GM04503 (cell line): Measurements from ENCODE around the gene CDH13.

Experiments
- DNase-seq: peaks from one replicate; pipeline ENCODE4 v3.0.0-alpha.2; 2012; ENCODE audit warnings: low read depth

Gene CDH13

GRCh38 chr16:82954224-82954929 lies 327.6 kb downstream of the CDH13 start:
- peak; percentile 31 for DNase-seq

DNA sequence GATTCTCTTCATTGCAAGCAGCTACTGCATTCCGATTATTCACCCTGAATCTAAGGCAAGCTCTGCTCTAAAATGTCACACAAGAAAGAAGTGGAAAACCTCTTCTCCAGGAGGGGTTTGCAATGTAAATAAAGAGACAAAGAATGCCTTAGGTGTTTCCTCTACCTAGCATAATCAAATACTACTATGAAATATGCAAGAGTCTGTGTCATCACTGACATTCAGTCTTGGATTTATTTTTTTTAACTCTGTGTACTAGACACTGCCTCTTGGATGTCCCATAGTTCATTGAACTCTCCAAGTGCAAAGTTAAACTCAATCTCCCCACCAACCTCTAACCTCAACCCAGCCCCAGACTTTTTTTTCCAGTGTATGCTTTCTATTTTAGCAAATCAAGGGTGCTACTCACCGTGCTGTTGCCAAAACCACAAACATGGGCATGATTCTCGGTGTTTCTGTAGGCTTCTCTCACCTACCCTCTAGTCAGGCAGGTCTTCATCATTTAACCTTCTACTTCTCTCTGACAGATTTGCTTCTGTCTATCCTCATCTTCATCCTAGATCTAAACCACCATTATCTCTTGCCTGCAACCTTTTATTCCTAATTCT lies 329.1 kb downstream of the CDH13 start:
- no peak for DNase-seq

DNA sequence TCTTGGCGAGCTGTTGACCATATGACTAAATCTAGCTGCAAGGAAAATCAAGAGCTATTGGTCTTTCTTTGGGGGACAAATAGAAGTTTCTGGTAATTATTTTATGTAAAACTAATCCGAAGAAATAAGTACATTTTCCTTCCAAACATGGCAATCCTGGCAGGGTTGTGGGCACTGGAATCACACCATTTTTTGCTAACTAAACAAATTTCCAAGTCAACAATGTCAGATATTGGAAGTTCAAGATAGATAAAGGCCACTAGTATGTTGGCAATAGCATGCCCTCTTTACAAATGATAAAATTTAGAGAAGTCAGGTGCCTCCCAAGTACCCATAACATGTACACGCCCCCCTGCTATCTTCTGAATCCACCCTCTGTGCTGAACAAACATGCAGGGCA lies 330.4 kb downstream of the CDH13 start:
- no peak for DNase-seq

GRCh38 chr16:82960918-82961317 lies 334.1 kb downstream of the CDH13 start:
- no peak for DNase-seq

GRCh38 chr16:82963653-82964052 lies 336.9 kb downstream of the CDH13 start:
- DNase-seq = no peak

DNA sequence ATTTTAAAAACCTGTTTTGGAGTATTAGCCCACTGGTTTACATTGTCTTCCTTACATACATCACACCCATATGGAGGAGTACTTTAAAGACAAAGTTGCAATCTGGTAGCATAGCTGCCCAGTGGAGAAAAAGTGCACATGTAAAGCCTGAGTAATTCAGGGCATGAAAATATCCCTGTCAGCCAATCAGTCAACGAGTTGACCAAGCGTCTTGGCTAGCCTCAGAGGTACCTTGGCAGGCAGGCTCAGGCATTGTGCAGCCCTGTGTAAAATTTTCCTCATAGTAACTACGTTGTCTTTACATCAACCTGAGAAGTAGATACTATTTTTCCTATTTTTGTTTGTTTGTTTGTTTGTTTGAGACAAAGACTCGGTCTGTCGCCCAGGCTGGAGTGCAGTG lies 339.0 kb downstream of the CDH13 start:
- DNase-seq = no peak

DNA sequence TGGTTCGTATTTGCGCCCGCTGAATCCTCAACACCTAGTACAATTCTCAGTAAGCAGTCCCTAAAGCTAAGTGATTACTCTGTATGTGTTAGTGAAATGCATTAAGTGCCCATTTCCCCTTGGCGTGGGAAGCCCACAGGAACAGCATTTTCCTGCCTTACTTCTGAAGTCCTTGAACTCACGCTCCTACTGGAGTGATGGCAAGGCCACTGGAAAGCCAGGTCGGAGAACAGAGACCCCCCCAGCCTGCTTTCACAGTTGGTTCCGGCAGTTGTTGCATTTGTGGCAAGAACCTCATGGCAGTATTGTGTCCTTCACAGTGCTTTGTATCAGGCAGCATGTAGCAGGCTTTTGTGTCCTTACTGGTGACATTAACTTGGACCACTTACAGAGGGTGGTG lies 340.7 kb downstream of the CDH13 start:
- no peak for DNase-seq

GRCh38 chr16:82971126-82971525 lies 344.4 kb downstream of the CDH13 start:
- DNase-seq = no peak

- no peak for DNase-seq
Observed at GRCh38 chr16:82972331-82972919, 345.7 kb downstream of the CDH13 start.

DNA sequence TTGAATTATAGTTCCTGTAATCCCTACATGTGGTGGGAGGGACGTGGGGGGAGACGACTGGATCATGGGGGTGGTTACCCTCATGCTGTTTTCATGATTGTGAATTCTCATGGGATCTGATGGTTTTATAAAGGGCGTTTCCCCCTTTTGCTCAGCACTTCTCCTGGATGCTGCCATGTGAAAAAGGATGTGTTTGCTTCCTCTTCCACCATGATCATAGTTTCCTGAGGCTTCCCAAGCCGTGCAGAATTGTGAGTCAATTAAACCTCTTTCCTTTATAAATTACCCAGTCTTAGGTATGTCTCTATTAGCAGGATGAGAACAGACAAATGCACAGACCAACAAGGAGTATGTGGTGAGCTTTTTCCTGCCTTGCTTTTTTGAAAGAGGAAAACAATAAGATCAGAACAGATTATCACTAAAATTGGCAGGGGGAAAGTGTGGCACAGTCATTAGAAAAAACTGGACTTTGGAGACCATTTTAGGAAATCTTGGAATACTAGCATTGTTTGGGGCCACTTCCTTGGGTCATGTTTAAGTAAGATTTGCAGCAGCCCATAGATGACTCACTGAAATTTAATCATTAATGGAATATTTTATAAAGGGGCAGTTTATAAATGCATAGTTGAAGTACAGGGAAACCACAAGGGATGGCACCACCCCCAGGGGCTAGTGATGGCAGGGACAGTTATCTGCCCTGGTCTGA lies 352.8 kb downstream of the CDH13 start:
- DNase-seq = no peak

DNA sequence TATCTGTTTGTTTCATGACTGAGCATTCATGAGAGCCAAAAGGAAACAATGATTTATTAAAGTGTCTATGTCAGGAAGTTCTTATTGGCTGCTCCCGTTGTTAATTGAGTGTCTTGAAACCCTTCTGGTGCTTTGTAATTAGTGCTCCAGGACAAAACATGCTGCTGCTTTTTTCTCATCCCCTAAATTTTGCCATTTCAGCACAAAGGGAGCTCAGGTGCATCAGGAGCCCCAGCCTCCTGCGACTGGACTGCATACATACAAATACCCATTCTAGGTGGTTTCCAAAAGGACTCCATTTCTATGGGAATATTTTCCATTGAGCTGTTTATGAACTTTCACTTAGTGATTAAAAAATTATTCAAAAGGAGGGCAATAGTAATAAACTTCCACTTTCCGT lies 354.0 kb downstream of the CDH13 start:
- DNase-seq = no peak

DNA sequence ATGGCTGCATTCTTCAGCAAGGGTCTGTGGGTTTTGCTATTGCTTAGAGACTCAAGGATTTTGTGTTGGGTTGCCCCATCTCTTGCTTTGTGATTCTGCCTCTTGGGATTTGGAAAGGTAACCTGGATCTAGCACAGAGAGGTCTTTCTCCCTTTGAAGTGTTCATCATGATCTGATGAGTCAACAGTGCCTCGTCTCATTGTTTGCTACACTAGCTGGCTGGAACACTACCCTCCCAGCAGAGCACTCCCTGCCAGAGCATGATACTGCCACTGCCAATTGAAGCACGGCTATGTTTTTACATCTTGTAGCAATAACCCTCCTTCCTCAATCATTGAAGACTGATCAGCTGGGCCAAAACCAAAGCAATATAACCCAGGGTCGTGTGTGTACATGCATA lies 361.0 kb downstream of the CDH13 start:
- no peak for DNase-seq

GRCh38 chr16:82990155-82990554 lies 363.4 kb downstream of the CDH13 start:
- DNase-seq = peak; percentile 24

DNA sequence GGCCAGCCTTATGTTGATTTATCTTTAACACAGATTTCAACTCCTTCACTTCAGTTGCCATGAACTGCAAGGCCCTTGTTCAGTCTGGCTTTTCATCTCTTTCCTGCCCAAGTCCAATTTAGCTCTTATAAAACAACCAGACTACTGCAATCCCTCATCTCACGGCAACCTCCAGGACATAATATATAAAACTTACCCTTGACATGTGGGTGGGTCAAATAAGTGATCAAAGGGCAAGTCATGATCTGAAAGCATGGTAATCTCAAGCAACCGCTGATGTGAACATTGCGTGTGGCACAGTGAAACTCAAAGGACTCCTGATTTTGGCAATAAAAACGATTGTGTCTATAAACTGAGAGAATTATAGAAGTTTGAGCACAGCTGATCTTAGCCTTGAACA lies 364.6 kb downstream of the CDH13 start:
- no peak for DNase-seq

DNA sequence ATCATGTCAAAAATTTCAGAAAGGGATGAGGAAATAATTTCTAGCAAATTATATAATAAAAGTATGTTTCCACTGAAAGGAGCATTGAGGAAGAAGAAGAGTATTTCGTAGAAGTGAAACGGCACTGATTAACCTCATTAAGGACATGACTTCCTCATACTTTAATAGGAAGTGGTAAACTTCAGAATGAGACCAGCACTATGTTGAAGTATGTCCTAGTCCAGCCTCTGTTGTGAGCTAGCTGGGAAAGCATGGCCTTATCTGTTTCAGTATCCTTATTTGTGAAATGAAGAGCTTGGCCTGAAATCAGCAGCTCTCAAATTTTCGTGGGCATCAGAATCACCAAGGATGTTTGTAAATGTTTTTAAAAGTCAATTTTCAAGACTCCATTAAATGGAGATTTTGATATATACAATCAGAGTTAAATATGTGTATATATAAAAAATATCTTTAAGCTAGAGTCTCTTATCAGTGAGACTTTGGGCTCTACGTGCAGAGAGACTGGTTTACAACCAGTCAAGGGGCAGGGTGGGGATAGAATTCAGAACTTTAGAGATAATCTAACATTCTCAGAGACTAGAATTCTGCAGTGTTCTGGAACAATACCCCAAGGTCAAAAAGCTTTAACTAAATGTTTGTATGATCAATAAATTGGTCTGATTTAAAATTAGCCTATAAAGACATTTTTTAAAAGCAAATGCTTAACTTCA lies 365.4 kb downstream of the CDH13 start:
- DNase-seq = no peak

GRCh38 chr16:82992786-82993185 lies 366.0 kb downstream of the CDH13 start:
- DNase-seq = no peak

GRCh38 chr16:82993415-82993814 lies 366.6 kb downstream of the CDH13 start:
- no peak for DNase-seq

- no peak for DNase-seq
Observed at GRCh38 chr16:82993926-82994325, 367.2 kb downstream of the CDH13 start.

DNA sequence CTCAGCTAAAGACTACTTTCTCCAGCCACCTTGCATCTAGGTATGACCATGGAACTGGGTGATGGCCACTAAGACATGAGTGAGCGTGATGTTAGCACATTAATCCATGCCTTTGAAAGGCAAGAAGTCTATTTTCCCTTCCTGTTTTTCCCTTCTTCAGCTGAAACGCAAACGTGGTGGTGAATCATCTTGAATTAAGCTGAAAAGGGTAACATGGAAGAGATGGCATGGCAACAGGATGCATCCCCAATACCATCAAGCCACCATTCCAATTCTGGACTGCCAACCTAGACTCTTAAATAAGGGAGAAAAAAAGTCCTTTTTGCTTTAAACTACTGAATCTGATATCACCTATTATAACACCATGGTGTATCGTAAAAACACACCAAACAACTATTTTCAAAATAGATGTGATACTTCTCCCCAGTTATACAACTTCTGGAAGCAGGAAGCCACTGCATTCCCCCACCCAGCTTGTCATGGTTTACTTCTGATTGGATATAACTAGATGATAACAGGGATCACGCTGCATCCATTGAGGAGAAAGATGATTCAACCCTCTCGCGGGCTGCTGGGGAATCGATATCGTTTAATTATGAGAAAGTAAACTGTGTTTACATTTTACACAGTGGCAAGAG lies 368.6 kb downstream of the CDH13 start:
- DNase-seq = no peak

GRCh38 chr16:82995924-82996441 lies 369.2 kb downstream of the CDH13 start:
- peak; percentile 66 for DNase-seq

GRCh38 chr16:82996814-82997213 lies 370.0 kb downstream of the CDH13 start:
- no peak for DNase-seq

DNA sequence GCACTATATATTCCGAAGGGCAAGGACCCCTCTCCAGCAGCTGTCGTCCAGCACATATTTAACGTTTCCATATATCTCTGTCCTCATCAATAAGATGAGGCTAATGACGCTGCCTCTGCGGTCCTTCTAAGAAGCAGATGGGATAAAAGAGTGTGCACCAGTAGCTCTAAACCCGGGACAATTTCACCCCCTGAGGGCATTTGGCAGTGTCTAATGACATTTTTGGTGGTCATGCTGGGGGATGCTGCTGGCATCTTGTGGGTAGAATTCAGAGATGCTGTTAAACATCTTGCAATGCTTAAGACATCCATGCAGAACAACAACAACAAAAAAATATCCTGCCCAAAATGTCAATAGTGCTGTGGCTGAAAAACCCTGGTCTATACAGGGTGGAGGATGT lies 372.9 kb downstream of the CDH13 start:
- no peak for DNase-seq
